GM12891 (cell line): ENCODE results near the gene DOCK7.

Experiments used
- PAX5 ChIP-seq: IDR thresholded peaks from 2 replicates; pipeline ENCODE4 v1.6.1; 2011; ENCODE audit warnings: low read length, moderate library complexity, mild to moderate bottlenecking; ENCODE audit not compliant: insufficient read depth, severe bottlenecking
- POLR2AphosphoS5 ChIP-seq: IDR thresholded peaks from 2 replicates; pipeline ENCODE4 v1.6.1; 2011; ENCODE audit warnings: low read depth, low read length, control low read depth

DNA sequence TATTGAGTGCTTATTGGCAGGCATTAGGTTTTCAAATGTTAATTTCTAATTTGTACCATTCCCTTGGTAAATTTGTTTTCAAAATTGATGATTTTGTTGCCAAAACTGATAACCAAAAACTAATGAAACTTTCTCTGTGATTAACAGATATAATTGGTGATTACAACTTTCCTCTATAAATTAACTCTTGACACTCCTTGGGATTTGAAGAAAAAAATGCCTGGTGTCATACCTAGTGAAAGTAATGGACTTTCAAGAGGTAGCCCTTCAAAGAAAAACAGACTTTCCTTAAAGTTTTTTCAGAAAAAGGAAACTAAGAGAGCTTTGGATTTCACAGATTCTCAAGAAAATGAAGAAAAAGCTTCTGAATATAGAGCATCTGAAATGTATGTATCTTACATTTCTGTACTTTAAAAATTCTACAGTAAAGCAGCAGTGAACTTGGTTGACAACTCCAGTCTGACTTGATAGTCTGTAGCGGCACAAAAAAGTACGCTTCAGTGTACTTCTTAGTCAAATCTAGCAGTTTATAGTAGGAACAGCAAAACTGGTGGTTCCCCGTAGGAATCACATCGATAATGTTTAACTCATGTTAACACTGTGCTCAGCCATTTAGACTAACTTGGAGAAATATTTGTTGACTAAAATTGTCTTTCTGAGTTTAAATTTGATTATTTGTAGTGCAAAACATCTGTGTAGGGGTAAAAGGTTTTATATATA lies 248.4 kb downstream of the DOCK7 start:
- TF ChIP-seq POLR2AphosphoS5 (no peak), PAX5 (no peak)
